Measurements from ENCODE around the gene PTCHD4.
"Not testable (repeated sequence)": the region's sequence is repeated elsewhere in the genome, so short reads cannot be mapped to it uniquely, and the experiment has no call there.

The PTCHD4 gene

DNA sequence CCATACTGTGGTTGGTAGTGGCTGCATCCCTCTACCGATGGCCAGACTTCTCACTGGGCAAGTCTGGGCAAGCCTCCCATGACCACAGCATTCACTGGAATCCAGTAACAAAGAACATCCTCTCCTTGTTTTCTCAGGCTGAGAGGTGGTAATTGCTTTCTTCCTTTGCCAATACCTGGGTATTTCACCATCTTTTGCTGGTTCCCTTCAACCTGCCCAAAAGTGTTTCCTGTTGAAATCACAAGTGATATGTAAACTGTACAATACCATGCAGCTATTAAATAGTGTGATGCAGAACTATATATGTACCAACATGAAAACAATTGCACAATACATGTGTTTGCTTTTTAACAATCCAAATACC, at the start of gene PTCHD4:
PTCHD4 (minus strand) TSS at position 55 of the 364 bp plus-strand sequence. CDS start 42,240 bp downstream, outside the sequence.
- Mint-ChIP-seq H3K36me3 (no peaks in the 10 kb centered on the region), H3K4me3 (no peak within 1 kb of the TSS), H3K9me3 (no peaks in the 10 kb centered on the region), H3K4me1 (no peaks in the 10 kb centered on the region), H3K27me3 (no peaks in the 10 kb centered on the region), H3K27ac (no peak within 1 kb of the TSS)
- no peak for ATAC-seq

DNA sequence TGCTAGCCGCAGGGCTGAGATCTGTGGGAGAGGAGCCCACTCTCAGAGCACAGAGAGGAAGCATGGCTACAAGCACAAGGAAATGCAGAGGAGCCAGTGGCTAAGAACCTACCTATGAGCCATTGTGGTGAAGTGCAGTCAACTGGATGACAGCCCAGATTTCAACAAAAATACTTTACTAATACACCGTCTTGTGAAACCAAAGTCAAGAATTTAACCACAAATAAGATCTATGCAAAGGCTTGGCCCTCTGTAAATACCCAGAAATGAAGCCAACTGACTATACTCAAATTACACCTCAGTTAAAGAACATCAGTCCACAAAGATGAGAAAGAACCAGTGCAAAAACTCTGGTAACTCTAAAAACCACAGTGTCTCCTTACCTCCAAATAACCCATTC, 40.1 kb upstream of the PTCHD4 start:
- no peak for ATAC-seq
- Mint-ChIP-seq H3K4me3 (no peak overlapping the region), H3K9me3 (peaks cover 27% of the 10 kb centered on the region), H3K36me3 (no peaks in the 10 kb centered on the region), H3K27me3 (no peaks in the 10 kb centered on the region), H3K27ac (no peak overlapping the region), H3K4me1 (no peaks in the 10 kb centered on the region)

- no peaks in the 10 kb centered on the region for H3K27me3 Mint-ChIP-seq
- H3K9me3 Mint-ChIP-seq: peaks cover 27% of the 10 kb centered on the region
- no peak overlapping the region for H3K4me3 Mint-ChIP-seq
- H3K27ac Mint-ChIP-seq: no peak overlapping the region
- no peak for ATAC-seq
- H3K36me3 Mint-ChIP-seq: no peaks in the 10 kb centered on the region
- H3K4me1 Mint-ChIP-seq: no peaks in the 10 kb centered on the region
These were observed 39.7 kb upstream of the PTCHD4 start for GRCh38 chr6:48150701-48151100.

GRCh38 chr6:48147051-48147450, 36.1 kb upstream of the PTCHD4 start:
- no peak overlapping the region for H3K4me3 Mint-ChIP-seq
- no peaks in the 10 kb centered on the region for H3K27me3 Mint-ChIP-seq
- no peak for ATAC-seq
- H3K27ac Mint-ChIP-seq: no peak overlapping the region
- peaks cover 15% of the 10 kb centered on the region for H3K9me3 Mint-ChIP-seq
- H3K4me1 Mint-ChIP-seq: no peaks in the 10 kb centered on the region
- H3K36me3 Mint-ChIP-seq: no peaks in the 10 kb centered on the region

- Mint-ChIP-seq H3K36me3 (no peaks in the 10 kb centered on the region), H3K9me3 (peaks cover 5% of the 10 kb centered on the region), H3K27ac (no peak overlapping the region), H3K4me3 (no peak overlapping the region), H3K27me3 (no peaks in the 10 kb centered on the region), H3K4me1 (no peaks in the 10 kb centered on the region)
- no peak for ATAC-seq
These were observed 33.0 kb upstream of the PTCHD4 start for GRCh38 chr6:48144021-48144420.

GRCh38 chr6:48141975-48142374, 31.0 kb upstream of the PTCHD4 start:
- Mint-ChIP-seq H3K4me1 (no peaks in the 10 kb centered on the region), H3K27me3 (no peaks in the 10 kb centered on the region), H3K9me3 (no peaks in the 10 kb centered on the region), H3K27ac (no peak overlapping the region), H3K4me3 (no peak overlapping the region), H3K36me3 (no peaks in the 10 kb centered on the region)
- no peak for ATAC-seq

DNA sequence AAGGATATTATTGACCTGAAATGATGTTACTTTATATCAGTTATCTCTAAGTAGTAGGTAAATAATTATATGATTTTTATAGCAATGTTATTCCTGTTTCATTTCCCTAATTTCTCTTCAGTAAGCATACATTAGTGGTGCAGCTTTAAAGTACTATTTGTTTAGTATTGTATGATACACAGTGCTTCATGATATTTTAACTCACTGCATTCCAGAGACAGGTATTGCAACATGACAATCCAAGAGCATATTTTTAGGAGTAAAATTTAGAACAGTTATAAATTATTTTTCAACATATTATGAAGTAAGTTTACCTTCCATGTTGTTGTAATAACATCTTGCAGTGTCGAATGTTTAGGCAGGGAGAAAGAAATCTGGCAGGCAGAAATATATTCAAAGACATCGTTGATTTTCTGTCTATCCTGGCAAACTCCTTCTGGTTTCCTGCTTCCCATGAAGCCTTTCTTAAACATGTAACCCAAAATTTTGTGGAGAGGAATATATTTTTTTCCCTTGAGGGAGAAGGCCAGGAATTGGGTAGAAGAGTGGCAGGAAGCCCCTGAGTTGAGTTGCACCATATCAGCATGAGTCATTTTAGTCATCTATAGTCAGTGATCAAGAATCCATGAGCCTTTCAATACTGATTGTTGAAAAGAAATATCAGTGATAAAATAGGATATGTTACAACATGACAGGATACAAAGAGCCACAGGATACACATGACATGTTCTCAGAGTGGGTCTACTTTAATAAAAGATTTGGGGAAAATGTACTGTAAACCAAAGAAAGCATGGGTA, 29.0 kb upstream of the PTCHD4 start:
- H3K36me3 Mint-ChIP-seq: no peaks in the 10 kb centered on the region
- no peak for ATAC-seq
- H3K27me3 Mint-ChIP-seq: no peaks in the 10 kb centered on the region
- H3K9me3 Mint-ChIP-seq: no peaks in the 10 kb centered on the region
- H3K4me3 Mint-ChIP-seq: no peak overlapping the region
- no peak overlapping the region for H3K27ac Mint-ChIP-seq
- H3K4me1 Mint-ChIP-seq: no peaks in the 10 kb centered on the region

DNA sequence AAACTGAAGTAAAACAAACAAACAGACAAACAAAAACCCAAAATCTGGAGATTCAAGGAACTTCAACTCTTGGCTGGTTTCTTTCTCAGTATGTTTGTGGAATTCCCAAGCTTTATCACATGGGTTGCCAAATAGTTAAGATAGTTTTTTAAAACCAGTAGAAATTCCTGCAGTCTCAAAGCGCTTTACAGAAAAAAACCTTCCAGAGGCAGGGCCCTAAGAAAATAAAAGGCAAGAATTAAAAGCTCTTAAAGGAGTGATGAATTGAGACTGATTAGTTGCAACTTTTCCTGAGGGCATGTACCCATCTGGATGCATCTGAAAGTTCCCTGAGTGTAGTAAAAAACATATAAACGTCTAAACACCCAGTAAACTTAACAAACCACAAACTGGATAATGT, 25.9 kb upstream of the PTCHD4 start:
- H3K27ac Mint-ChIP-seq: no peak overlapping the region
- no peaks in the 10 kb centered on the region for H3K36me3 Mint-ChIP-seq
- H3K27me3 Mint-ChIP-seq: no peaks in the 10 kb centered on the region
- H3K4me1 Mint-ChIP-seq: no peaks in the 10 kb centered on the region
- no peak overlapping the region for H3K4me3 Mint-ChIP-seq
- ATAC-seq: no peak
- no peaks in the 10 kb centered on the region for H3K9me3 Mint-ChIP-seq

DNA sequence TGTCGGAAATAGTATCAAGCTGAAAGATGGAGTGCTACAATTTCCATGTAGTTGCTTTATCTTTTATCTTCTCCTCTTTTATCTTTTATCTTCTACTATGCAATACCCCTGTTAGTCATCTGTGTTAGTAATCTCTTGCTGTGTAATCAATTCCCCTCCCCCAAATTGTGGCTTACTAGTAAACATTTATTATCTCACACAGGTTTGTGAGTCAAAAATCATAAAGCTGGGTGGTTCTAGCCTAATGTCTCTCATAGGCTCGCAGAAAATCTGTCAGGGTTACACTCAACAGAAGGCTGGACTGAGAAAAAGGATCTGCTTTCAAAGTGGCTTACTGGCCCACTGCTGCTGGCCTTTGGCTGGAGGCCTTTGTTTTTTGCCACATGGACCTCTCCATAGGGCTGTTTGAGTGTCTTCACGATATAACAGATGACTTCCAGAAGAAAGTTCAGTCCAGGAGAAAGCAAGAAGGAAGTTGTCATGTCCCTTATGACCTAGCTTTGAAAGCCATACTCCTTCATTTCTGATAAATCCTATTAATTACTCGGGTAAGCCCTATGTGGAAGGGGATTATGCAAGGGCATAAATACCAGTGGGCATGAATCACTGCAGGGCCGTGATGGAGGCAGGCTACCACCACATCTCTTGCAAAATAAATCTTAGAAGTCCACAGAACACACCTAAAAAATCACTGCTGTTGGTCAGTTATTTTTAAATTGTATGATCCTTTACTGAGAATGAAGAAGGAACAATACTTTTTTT, 24.5 kb upstream of the PTCHD4 start:
- H3K4me3 Mint-ChIP-seq: no peak overlapping the region
- H3K36me3 Mint-ChIP-seq: no peaks in the 10 kb centered on the region
- H3K4me1 Mint-ChIP-seq: no peaks in the 10 kb centered on the region
- no peaks in the 10 kb centered on the region for H3K27me3 Mint-ChIP-seq
- no peaks in the 10 kb centered on the region for H3K9me3 Mint-ChIP-seq
- H3K27ac Mint-ChIP-seq: no peak overlapping the region
- no peak for ATAC-seq

- Mint-ChIP-seq H3K4me3 (no peak overlapping the region), H3K4me1 (no peaks in the 10 kb centered on the region), H3K27me3 (no peaks in the 10 kb centered on the region), H3K9me3 (no peaks in the 10 kb centered on the region), H3K36me3 (no peaks in the 10 kb centered on the region), H3K27ac (no peak overlapping the region)
- no peak for ATAC-seq
These were observed 23.2 kb upstream of the PTCHD4 start for GRCh38 chr6:48134246-48134645.

- Mint-ChIP-seq H3K36me3 (no peaks in the 10 kb centered on the region), H3K4me1 (no peaks in the 10 kb centered on the region), H3K4me3 (no peak overlapping the region), H3K9me3 (peaks cover 6% of the 10 kb centered on the region), H3K27ac (no peak overlapping the region), H3K27me3 (no peaks in the 10 kb centered on the region)
- ATAC-seq: no peak
These were observed 12.6 kb upstream of the PTCHD4 start for GRCh38 chr6:48123601-48124000.

GRCh38 chr6:48121983-48122749, 11.2 kb upstream of the PTCHD4 start:
- not testable (repeated sequence) for H3K9me3 Mint-ChIP-seq, H3K27ac Mint-ChIP-seq, ATAC-seq, H3K4me3 Mint-ChIP-seq, H3K36me3 Mint-ChIP-seq, H3K4me1 Mint-ChIP-seq, H3K27me3 Mint-ChIP-seq

DNA sequence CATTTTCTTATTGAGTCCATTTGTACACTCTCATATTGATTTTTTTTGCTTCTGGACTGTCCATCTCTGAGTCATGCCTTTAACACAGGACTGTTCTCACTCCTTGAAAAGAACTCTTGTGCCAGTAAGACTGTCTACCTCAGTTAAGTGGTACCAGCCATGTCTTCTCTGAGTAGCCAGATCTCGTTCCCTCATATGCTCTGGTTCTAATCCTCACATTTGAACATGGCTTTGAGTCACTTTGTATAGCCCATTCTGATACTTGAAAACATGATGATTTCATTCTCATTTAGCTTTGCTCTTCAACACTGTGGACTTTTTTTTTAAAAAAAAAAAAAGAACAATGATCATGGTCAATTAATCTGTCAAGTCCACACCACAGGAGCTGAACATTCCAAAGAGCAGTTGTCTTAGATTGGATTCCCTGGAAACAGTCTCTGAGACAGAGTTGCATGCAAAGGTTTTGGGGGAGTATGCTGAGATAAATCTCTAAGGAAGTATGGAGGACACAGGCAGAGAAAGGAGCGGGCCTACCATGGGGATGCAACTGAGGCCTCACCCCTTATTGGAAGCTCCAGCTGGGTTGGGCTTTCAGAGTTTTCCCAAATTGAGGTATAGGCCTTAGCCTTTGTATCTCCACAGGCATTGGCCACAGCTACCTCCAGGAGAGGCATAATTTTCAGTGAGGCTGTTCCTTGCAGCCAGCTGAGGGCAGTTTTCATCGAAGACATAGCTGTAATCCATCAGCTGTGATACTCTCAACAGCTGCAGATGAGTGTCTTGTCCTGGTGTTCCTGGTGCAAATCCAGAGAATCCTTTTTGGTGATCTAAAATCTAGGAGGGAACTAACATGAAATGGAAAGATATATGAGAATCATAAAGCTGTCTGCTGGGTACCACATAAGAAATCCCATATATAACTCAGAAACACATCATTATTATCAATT, 6.0 kb upstream of the PTCHD4 start:
- Mint-ChIP-seq H3K36me3 (no peaks in the 10 kb centered on the region), H3K27ac (no peak overlapping the region), H3K27me3 (no peaks in the 10 kb centered on the region), H3K4me3 (no peak overlapping the region), H3K4me1 (no peaks in the 10 kb centered on the region), H3K9me3 (peaks cover 3% of the 10 kb centered on the region)
- no peak for ATAC-seq

DNA sequence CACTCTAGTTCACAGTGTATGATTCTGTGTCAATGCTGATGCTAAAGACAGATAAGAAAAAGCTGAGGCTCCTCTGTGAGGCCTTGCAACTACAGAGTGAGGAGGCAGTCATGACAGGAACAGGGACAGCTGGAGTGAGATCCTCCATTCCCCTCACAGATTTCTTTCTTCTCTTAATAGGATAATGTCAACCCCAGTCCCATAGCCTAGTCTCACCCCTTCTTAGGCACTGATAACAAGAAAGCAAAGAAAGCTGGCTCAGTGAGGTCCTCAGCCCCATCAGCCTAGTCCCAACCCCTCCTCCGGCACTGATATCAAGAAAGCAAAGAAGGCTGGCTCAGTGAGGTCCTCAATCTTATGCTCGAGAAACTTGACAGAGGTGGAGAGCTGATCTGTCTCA, 2.1 kb upstream of the PTCHD4 start:
- peak; percentile 50 for ATAC-seq
- Mint-ChIP-seq H3K4me1 (no peaks in the 10 kb centered on the region), H3K9me3 (no peaks in the 10 kb centered on the region), H3K27ac (no peak overlapping the region), H3K36me3 (no peaks in the 10 kb centered on the region), H3K4me3 (no peak overlapping the region), H3K27me3 (no peaks in the 10 kb centered on the region)

DNA sequence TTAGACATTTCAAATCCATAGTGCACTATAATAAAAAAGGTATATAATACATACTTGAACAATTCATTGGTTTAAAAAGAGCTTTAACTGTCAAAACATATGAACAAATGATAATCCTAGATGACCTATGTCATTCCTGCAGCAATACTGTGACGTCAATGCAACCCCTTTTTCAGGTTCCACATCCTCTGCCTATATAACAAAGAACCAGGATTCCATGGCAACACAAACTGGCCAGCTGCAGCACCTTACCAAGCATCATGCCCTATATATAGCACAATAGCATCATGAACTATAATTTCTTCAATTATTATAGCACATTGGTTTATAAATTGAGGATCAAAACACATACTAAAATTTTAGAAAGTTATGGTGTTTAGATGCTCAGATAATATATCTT, 578 bp upstream of the PTCHD4 start:
- H3K27ac Mint-ChIP-seq: no peak overlapping the region
- H3K27me3 Mint-ChIP-seq: no peaks in the 10 kb centered on the region
- no peaks in the 10 kb centered on the region for H3K9me3 Mint-ChIP-seq
- H3K4me3 Mint-ChIP-seq: no peak overlapping the region
- ATAC-seq: no peak
- no peaks in the 10 kb centered on the region for H3K4me1 Mint-ChIP-seq
- no peaks in the 10 kb centered on the region for H3K36me3 Mint-ChIP-seq

Measured in stimulated activated memory B cell treated with anti-CD40 and anti-IgM and Interleukin-4, amounts not matched to agents 10 μg/mL and 1 μg/mL and 100 μg/mL, for 72 hours (primary cell).